Vagina (tissue), 2 donors: Measurements from ENCODE around the gene CERS5.

Source experiments
- POLR2A ChIP-seq, 2 donors: fragments of 450-650 bp; IDR thresholded peaks; one replicate each; pipeline ENCODE4 v1.6.1; 2017; ENCODE audit warnings: antibody characterized with exemption in 2 of 2, mild to moderate bottlenecking in 2 of 2, moderate library complexity in 2 of 2
- POLR2AphosphoS5 ChIP-seq, 2 donors: sonication (generic); formaldehyde crosslinking; IDR thresholded peaks; one replicate each; pipeline ENCODE4 v1.9.0; 2017; ENCODE audit warnings: antibody characterized with exemption in 2 of 2, mild to moderate bottlenecking in 2 of 2, low read depth in 1 of 2; ENCODE audit not compliant: insufficient read depth in 1 of 2
- TF ChIP-seq, protein P1 (sequence below), 3 experiments: fragments of 450-650 bp in 2 of 3; fragments of 200-600 bp in 1 of 3; sonication (generic) in 1 of 3; IDR thresholded peaks; one replicate each; pipeline ENCODE4 v1.5.1; 2017 to 2019; ENCODE audit warnings: antibody characterized with exemption in 3 of 3, mild to moderate bottlenecking in 2 of 3, moderate library complexity in 2 of 3

DNA sequence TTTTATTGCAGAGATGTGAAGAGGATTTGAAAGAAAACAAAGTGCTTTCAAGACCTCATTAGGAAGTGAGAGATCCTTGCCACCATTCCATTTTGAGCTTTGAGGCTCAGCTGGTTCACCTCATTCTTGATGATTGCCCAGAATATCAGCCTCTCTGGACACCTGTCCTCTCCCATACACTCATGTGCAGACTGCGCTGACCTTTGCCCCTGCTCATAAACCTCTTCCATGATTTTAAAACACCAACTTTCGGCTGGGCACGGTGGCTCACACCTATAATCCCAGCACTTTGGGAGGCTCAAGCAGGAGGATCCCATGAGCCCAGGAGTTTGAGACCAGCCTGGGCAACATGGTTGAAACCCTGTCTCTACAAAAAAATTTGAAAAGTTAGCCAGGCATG is 46.2 kb downstream of the CERS5 start:
- TF ChIP-seq, protein P1, sequence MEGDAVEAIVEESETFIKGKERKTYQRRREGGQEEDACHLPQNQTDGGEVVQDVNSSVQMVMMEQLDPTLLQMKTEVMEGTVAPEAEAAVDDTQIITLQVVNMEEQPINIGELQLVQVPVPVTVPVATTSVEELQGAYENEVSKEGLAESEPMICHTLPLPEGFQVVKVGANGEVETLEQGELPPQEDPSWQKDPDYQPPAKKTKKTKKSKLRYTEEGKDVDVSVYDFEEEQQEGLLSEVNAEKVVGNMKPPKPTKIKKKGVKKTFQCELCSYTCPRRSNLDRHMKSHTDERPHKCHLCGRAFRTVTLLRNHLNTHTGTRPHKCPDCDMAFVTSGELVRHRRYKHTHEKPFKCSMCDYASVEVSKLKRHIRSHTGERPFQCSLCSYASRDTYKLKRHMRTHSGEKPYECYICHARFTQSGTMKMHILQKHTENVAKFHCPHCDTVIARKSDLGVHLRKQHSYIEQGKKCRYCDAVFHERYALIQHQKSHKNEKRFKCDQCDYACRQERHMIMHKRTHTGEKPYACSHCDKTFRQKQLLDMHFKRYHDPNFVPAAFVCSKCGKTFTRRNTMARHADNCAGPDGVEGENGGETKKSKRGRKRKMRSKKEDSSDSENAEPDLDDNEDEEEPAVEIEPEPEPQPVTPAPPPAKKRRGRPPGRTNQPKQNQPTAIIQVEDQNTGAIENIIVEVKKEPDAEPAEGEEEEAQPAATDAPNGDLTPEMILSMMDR (IDR thresholded peaks at IDR 0.05), result no peak
- TF ChIP-seq POLR2AphosphoS5 (IDR thresholded peaks at IDR 0.05; ENCODE audit: insufficient read depth in 1 of 2, low read depth in 1 of 2), result no peak
- no peak for TF ChIP-seq POLR2A (IDR thresholded peaks at IDR 0.05)
